Keratinocyte (primary cell): ENCODE results near the gene TARBP2. TPM values are rescaled to one million over a fixed set of nuclear protein-coding genes. Genes with fewer than 3 reads are reported as not detected.

Experiments
- DNase-seq: peaks from one replicate; pipeline ENCODE4 v3.0.0-alpha.2; 2011; ENCODE audit warnings: low read depth, missing footprints, low spot score
- FAIRE-seq: peaks from 2 replicates; lab custom pipeline; 2011; peaks lifted over from hg19 to GRCh38; lab: Jason Lieb, UNC
- H2AFZ ChIP-seq: 2 replicates; pipeline ENCODE4 v1.6.0; 2012; ENCODE audit warnings: low read length, control low read depth, inconsistent platforms; ENCODE audit not compliant: control insufficient read depth
- H3K27ac ChIP-seq: 2 replicates; pipeline ENCODE4 v1.5.1; 2011; ENCODE audit warnings: low read length; ENCODE audit not compliant: control insufficient read depth, insufficient read depth
- H3K27me3 ChIP-seq: 3 replicates; pipeline ENCODE4 v1.6.0; 2011; ENCODE audit warnings: low read length; ENCODE audit not compliant: control insufficient read depth, insufficient read depth; ENCODE audit errors: extremely low read depth
- H3K36me3 ChIP-seq, 2 experiments: 2 replicates in 1 of 2; 3 replicates in 1 of 2; pipeline ENCODE4 v1.5.1; 2011; ENCODE audit warnings: low read length in 2 of 2, mild to moderate bottlenecking in 1 of 2; ENCODE audit not compliant: control insufficient read depth in 2 of 2, insufficient read depth in 2 of 2; ENCODE audit errors: extremely low read depth in 1 of 2
- H3K4me1 ChIP-seq: 3 replicates; pipeline ENCODE4 v1.5.1; 2011; ENCODE audit warnings: low read length; ENCODE audit not compliant: control insufficient read depth, insufficient read depth; ENCODE audit errors: extremely low read depth
- H3K4me2 ChIP-seq: 3 replicates; pipeline ENCODE4 v1.6.0; 2011; ENCODE audit warnings: low read depth, low read length; ENCODE audit not compliant: control insufficient read depth, insufficient read depth; ENCODE audit errors: extremely low read depth
- H3K4me3 ChIP-seq, 3 experiments: fragments of 200-600 bp in 1 of 3; sonication (generic) in 1 of 3; 2 replicates in 2 of 3; 3 replicates in 1 of 3; pipeline ENCODE4 v1.5.1; 2011 to 2016; ENCODE audit warnings: low read length in 3 of 3, mild to moderate bottlenecking in 3 of 3, control low read depth in 2 of 3, inconsistent platforms in 1 of 3, low read depth in 1 of 3, mixed read lengths in 1 of 3, mixed run types in 1 of 3, moderate library complexity in 1 of 3; ENCODE audit not compliant: control insufficient read depth in 2 of 3, insufficient read depth in 2 of 3; ENCODE audit errors: extremely low read depth in 1 of 3
- H3K79me2 ChIP-seq: 2 replicates; pipeline ENCODE4 v1.6.0; 2012; ENCODE audit warnings: low read length; ENCODE audit not compliant: control insufficient read depth, insufficient read depth
- H3K9ac ChIP-seq: 3 replicates; pipeline ENCODE4 v1.6.0; 2011; ENCODE audit warnings: low read length; ENCODE audit not compliant: control insufficient read depth, insufficient read depth; ENCODE audit errors: extremely low read depth
- H3K9me1 ChIP-seq: 3 replicates; pipeline ENCODE4 v1.6.0; 2011; ENCODE audit warnings: low read length; ENCODE audit not compliant: control insufficient read depth, insufficient read depth; ENCODE audit errors: extremely low read depth
- H3K9me3 ChIP-seq: 2 replicates; pipeline ENCODE4 v1.5.1; 2012; ENCODE audit warnings: low read depth, low read length; ENCODE audit not compliant: control insufficient read depth
- H4K20me1 ChIP-seq: 3 replicates; pipeline ENCODE4 v1.6.0; 2011; ENCODE audit warnings: low read length; ENCODE audit not compliant: control insufficient read depth, insufficient read depth; ENCODE audit errors: extremely low read depth
- EZH2 ChIP-seq: IDR thresholded peaks from one replicate; pipeline ENCODE4 v1.6.1; 2012; ENCODE audit warnings: inconsistent platforms, mild to moderate bottlenecking, low read length, moderate library complexity
- dilution Hi-C: fragments of 300-500 bp; cut with MboI; formaldehyde crosslinking; loops from one replicate; pipeline ENCODE4 v1.7.0; 2020; ENCODE audit warnings: low sequenced_read_pairs; ENCODE audit not compliant: extremely low pct_ligation_motif_present
- polyA plus RNA-seq, 5 experiments: library from polyadenylated mRNA; depleted of rRNA in 3 of 5; stranded (reverse) in 3 of 5; stranded (forward) in 1 of 5; unstranded in 1 of 5; fragments of >200 nt; gene quantifications; 1 replicate in 1 of 5; 2 replicates in 3 of 5; 3 replicates in 1 of 5; pipeline versions ENCODE4 v1.2.1 to v1.2.3, GENCODE V29; 2011 to 2012; ENCODE audit warnings: missing spikeins in 2 of 5, low read depth in 1 of 5, low replicate concordance in 1 of 5
- TF ChIP-seq, protein P1 (sequence below), 3 experiments: IDR thresholded peaks in 1 of 3; conservative IDR thresholded peaks in 1 of 3; optimal IDR thresholded peaks in 1 of 3; 2 replicates in 2 of 3; 3 replicates in 1 of 3; pipeline versions ENCODE3 to v1.5.1; 2011; ENCODE audit warnings: low read length in 3 of 3, mild to moderate bottlenecking in 3 of 3, moderate library complexity in 2 of 3, control low read depth in 1 of 3, inconsistent platforms in 1 of 3; ENCODE audit not compliant: insufficient read depth in 2 of 3; ENCODE audit errors: extremely low read depth in 1 of 3

Gene TARBP2
- polyA plus RNA-seq, 1 donor (not counting 4 experiments of a cell fraction or from before 2014, with no cell fraction given), result 21.0 TPM

DNA sequence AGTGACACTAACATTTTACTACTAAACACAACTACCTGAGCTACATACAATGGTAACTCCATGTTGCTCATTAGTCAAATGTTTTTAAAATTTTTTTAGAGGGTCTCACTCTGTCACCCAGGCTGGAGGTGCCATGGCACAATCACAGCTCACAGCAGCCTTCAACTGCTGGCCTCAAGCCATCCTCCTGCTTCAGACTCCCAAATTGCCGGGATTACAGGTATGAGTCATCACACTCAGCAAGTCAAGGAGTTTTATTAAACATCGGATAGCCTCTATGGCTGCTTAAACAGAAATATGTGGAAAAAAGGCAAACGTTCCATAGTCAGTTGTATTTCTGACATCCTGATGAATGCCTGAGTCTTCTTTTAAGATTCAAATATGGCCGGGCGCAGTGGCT is 17.3 kb downstream of the TARBP2 start:
- Histone ChIP-seq H3K36me3 (peaks cover 27 to 28% of the 10 kb centered on the region in 2 experiments), H3K27ac (no peak overlapping the region), H3K4me1 (no peaks in the 10 kb centered on the region), H3K9me3 (no peaks in the 10 kb centered on the region), H4K20me1 (no peaks in the 10 kb centered on the region), H3K9ac (no peak overlapping the region), H3K79me2 (no peaks in the 10 kb centered on the region), H2AFZ (no peak overlapping the region), H3K27me3 (no peaks in the 10 kb centered on the region), H3K4me2 (no peak overlapping the region), H3K4me3 (no peak overlapping the region), H3K9me1 (no peaks in the 10 kb centered on the region)
- FAIRE-seq (no peak), DNase-seq (no peak)
- dilution Hi-C loops, result no loop called here
- TF ChIP-seq EZH2, result no peak
- TF ChIP-seq, protein P1, sequence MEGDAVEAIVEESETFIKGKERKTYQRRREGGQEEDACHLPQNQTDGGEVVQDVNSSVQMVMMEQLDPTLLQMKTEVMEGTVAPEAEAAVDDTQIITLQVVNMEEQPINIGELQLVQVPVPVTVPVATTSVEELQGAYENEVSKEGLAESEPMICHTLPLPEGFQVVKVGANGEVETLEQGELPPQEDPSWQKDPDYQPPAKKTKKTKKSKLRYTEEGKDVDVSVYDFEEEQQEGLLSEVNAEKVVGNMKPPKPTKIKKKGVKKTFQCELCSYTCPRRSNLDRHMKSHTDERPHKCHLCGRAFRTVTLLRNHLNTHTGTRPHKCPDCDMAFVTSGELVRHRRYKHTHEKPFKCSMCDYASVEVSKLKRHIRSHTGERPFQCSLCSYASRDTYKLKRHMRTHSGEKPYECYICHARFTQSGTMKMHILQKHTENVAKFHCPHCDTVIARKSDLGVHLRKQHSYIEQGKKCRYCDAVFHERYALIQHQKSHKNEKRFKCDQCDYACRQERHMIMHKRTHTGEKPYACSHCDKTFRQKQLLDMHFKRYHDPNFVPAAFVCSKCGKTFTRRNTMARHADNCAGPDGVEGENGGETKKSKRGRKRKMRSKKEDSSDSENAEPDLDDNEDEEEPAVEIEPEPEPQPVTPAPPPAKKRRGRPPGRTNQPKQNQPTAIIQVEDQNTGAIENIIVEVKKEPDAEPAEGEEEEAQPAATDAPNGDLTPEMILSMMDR (optimal IDR thresholded peaks at IDR 0.05 in 1 of 3, IDR thresholded peaks at IDR 0.05 in 1 of 3, conservative IDR thresholded peaks at IDR 0.05 in 1 of 3; ENCODE audit: extremely low read depth in 1 of 3, insufficient read depth in 2 of 3, low read length in 3 of 3), result no peak

DNA sequence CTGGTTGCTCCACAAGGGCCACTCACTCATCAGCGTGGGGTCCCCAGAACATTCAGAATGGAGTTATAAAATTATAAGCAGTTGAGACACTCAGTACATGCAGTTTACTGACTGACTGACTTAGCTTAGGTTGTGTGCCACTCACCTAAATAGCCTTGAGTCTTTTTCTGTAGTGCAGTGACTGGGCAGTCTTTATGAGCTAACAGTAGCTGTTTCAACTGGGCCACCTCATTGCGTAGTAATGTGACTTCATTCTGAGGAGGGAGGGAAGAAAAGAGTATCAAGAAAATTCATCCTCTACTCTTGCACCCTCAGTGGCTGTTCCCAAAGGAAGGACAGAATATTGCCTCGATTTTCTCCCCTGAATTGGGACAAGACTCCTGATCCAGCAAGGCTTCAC is 22.0 kb downstream of the TARBP2 start:
- Histone ChIP-seq H3K9me1 (no peaks in the 10 kb centered on the region), H3K27me3 (no peaks in the 10 kb centered on the region)
- dilution Hi-C loops, result no loop called here

More for the DNA sequence above, 22.0 kb downstream of the TARBP2 start:
- H3K79me2 ChIP-seq, result no peaks in the 10 kb centered on the region
- no peak overlapping the region for H3K4me2 ChIP-seq
- H3K27ac ChIP-seq, result no peak overlapping the region
- TF ChIP-seq, protein P1 (optimal IDR thresholded peaks at IDR 0.05 in 1 of 3, IDR thresholded peaks at IDR 0.05 in 1 of 3, conservative IDR thresholded peaks at IDR 0.05 in 1 of 3; ENCODE audit: extremely low read depth in 1 of 3, insufficient read depth in 2 of 3, low read length in 3 of 3), result no peak
- no peak for TF ChIP-seq EZH2
- H2AFZ ChIP-seq, result no peak overlapping the region
- H3K4me1 ChIP-seq, result no peaks in the 10 kb centered on the region
- H4K20me1 ChIP-seq, result no peaks in the 10 kb centered on the region
- no peaks in the 10 kb centered on the region for H3K9me3 ChIP-seq
- H3K36me3 ChIP-seq, result peaks cover 6 to 17% of the 10 kb centered on the region in 2 experiments
- FAIRE-seq, result no peak
- no peak for DNase-seq
- H3K4me3 ChIP-seq, result no peak overlapping the region
- H3K9ac ChIP-seq, result no peak overlapping the region
